ENCODE measurements around the gene DIP2C.

The DIP2C gene

DNA sequence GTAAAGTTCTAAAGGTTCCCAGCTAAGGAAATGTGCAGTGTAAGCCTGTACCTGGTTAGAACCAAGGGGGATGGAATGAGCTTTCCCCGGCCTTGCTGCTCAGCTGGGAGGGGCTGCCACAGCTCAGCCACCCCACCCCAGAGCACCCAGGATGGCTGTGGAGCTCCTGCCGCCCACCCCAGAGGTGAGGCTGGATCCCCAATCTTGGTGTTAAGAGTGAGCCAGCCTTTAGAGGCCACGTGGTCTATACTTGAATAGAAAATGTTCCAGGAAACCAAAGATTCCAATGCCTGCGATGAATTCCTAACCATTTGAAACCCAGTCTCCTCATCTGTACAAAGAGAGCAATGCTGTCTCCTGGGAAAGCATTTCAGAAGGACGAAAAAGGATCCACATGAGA, 16.5 kb downstream of the DIP2C start:
- peaks cover 6% of the 10 kb centered on the region for H3K4me1 ChIP-seq (ENCODE audit: control insufficient read depth, insufficient read depth, low read length)
- no peaks in the 10 kb centered on the region for H3K9me3 ChIP-seq (ENCODE audit: control insufficient read depth, low read length)
- H3K9ac ChIP-seq (ENCODE audit: low read length), result no peak overlapping the region
- no peaks in the 10 kb centered on the region for H3K36me3 ChIP-seq (ENCODE audit: control insufficient read depth, insufficient read depth, low read length, severe bottlenecking)
- DNase-seq (ENCODE audit: low read depth), result no peak
- no peaks in the 10 kb centered on the region for H3K27me3 ChIP-seq (replicated peaks; ENCODE audit: control insufficient read depth, insufficient read depth, low read length)
- H3K4me3 ChIP-seq (ENCODE audit: low read length), result no peak overlapping the region

- Histone ChIP-seq H3K27me3 (replicated peaks; ENCODE audit: control insufficient read depth, insufficient read depth, low read length) (no peaks in the 10 kb centered on the region), H3K9me3 (ENCODE audit: control insufficient read depth, low read length) (no peaks in the 10 kb centered on the region), H3K4me1 (ENCODE audit: control insufficient read depth, insufficient read depth, low read length) (peaks cover 4% of the 10 kb centered on the region), H3K9ac (ENCODE audit: low read length) (no peak overlapping the region), H3K36me3 (ENCODE audit: control insufficient read depth, insufficient read depth, low read length, severe bottlenecking) (no peaks in the 10 kb centered on the region), H3K4me3 (ENCODE audit: low read length) (no peak overlapping the region)
- no peak for DNase-seq (ENCODE audit: low read depth)
These were observed 17.3 kb downstream of the DIP2C start for GRCh38 chr10:672203-672602.

DNA sequence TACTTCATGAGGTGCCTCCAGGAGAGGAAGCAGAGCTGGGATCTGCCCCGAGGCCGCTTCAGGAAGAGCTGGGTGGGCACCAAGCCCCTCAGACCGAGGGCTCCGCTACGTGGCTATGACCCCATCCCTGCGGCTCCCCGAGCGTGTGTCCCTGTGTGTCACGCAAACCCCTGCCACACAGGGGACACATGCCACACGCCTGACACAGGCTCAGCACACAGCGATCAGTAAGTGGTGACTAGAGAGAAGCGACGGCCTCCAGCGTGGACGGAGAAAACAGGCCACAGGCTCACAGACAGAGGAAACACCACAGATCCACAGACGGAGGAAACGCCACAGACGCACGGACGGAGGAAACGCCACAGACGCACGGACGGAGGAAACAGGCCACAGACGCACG, 18.5 kb downstream of the DIP2C start:
- no peak for DNase-seq (ENCODE audit: low read depth)
- H3K27me3 ChIP-seq (replicated peaks; ENCODE audit: control insufficient read depth, insufficient read depth, low read length), result no peaks in the 10 kb centered on the region
- no peak overlapping the region for H3K4me3 ChIP-seq (ENCODE audit: low read length)
- no peaks in the 10 kb centered on the region for H3K9me3 ChIP-seq (ENCODE audit: control insufficient read depth, low read length)
- H3K9ac ChIP-seq (ENCODE audit: low read length), result no peak overlapping the region
- H3K36me3 ChIP-seq (ENCODE audit: control insufficient read depth, insufficient read depth, low read length, severe bottlenecking), result no peaks in the 10 kb centered on the region
- no peaks in the 10 kb centered on the region for H3K4me1 ChIP-seq (ENCODE audit: control insufficient read depth, insufficient read depth, low read length)

GRCh38 chr10:670038-670437, 19.4 kb downstream of the DIP2C start:
- no peak overlapping the region for H3K4me3 ChIP-seq (ENCODE audit: low read length)
- no peaks in the 10 kb centered on the region for H3K4me1 ChIP-seq (ENCODE audit: control insufficient read depth, insufficient read depth, low read length)
- H3K27me3 ChIP-seq (replicated peaks; ENCODE audit: control insufficient read depth, insufficient read depth, low read length), result no peaks in the 10 kb centered on the region
- H3K9me3 ChIP-seq (ENCODE audit: control insufficient read depth, low read length), result no peaks in the 10 kb centered on the region
- DNase-seq (ENCODE audit: low read depth), result no peak
- H3K36me3 ChIP-seq (ENCODE audit: control insufficient read depth, insufficient read depth, low read length, severe bottlenecking), result no peaks in the 10 kb centered on the region
- no peak overlapping the region for H3K9ac ChIP-seq (ENCODE audit: low read length)

- Histone ChIP-seq H3K36me3 (ENCODE audit: control insufficient read depth, insufficient read depth, low read length, severe bottlenecking) (no peaks in the 10 kb centered on the region), H3K27me3 (replicated peaks; ENCODE audit: control insufficient read depth, insufficient read depth, low read length) (no peaks in the 10 kb centered on the region), H3K9ac (ENCODE audit: low read length) (no peak overlapping the region), H3K9me3 (ENCODE audit: control insufficient read depth, low read length) (no peaks in the 10 kb centered on the region), H3K4me1 (ENCODE audit: control insufficient read depth, insufficient read depth, low read length) (no peaks in the 10 kb centered on the region), H3K4me3 (ENCODE audit: low read length) (no peak overlapping the region)
- no peak for DNase-seq (ENCODE audit: low read depth)
These were observed 20.5 kb downstream of the DIP2C start for GRCh38 chr10:668786-669485.

GRCh38 chr10:667602-668143, 21.8 kb downstream of the DIP2C start:
- no peaks in the 10 kb centered on the region for H3K36me3 ChIP-seq (ENCODE audit: control insufficient read depth, insufficient read depth, low read length, severe bottlenecking)
- no peaks in the 10 kb centered on the region for H3K9me3 ChIP-seq (ENCODE audit: control insufficient read depth, low read length)
- H3K4me1 ChIP-seq (ENCODE audit: control insufficient read depth, insufficient read depth, low read length), result peaks cover 8% of the 10 kb centered on the region
- no peak overlapping the region for H3K4me3 ChIP-seq (ENCODE audit: low read length)
- no peak for DNase-seq (ENCODE audit: low read depth)
- no peaks in the 10 kb centered on the region for H3K27me3 ChIP-seq (replicated peaks; ENCODE audit: control insufficient read depth, insufficient read depth, low read length)
- no peak overlapping the region for H3K9ac ChIP-seq (ENCODE audit: low read length)

- no peak overlapping the region for H3K9ac ChIP-seq (ENCODE audit: low read length)
- no peaks in the 10 kb centered on the region for H3K36me3 ChIP-seq (ENCODE audit: control insufficient read depth, insufficient read depth, low read length, severe bottlenecking)
- H3K4me3 ChIP-seq (ENCODE audit: low read length), result no peak overlapping the region
- peaks cover 12% of the 10 kb centered on the region for H3K4me1 ChIP-seq (ENCODE audit: control insufficient read depth, insufficient read depth, low read length)
- H3K9me3 ChIP-seq (ENCODE audit: control insufficient read depth, low read length), result no peaks in the 10 kb centered on the region
- DNase-seq (ENCODE audit: low read depth), result no peak
- H3K27me3 ChIP-seq (replicated peaks; ENCODE audit: control insufficient read depth, insufficient read depth, low read length), result no peaks in the 10 kb centered on the region
These were observed 22.4 kb downstream of the DIP2C start for GRCh38 chr10:667096-667495.

DNA sequence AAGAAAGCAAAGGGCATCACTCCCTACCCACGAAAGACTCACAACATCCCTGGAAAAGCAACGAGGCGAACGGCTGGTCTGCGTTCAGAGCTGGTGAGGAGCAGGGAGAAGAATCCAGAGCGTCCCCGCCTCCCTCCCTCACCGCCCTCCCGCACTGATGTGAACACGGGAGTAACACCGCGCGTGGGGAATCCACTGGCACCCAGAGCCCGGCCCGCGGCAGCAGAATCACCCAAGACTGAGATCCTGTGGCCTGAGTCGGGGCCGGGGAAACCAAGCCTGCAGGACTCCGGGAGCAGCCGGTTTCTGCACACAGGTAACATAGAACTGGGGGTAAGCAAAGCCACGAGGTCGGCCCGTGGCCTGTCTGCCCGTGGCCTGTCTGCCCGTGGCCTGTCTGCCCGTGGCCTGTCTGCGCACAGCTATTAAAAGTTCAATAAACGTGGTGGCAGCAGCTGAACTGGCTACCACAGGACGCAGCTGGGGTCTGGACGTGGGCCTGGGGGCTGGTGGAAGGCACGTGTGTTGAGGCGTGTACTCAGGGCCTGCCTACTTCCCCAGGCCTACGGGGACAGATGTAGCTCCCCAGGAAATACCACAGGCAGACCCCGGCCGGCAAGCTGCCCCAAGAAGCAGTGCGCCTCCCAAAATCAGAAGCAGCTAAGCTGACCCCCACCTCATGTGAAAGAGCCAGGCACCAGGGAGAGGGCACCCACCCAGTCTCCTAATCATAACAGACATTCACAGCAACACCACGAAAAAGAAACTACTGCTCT, 23.0 kb downstream of the DIP2C start:
- H3K36me3 ChIP-seq (ENCODE audit: control insufficient read depth, insufficient read depth, low read length, severe bottlenecking), result no peaks in the 10 kb centered on the region
- DNase-seq (ENCODE audit: low read depth), result no peak

GRCh38 chr10:665579-666091, 23.8 kb downstream of the DIP2C start:
- no peak for DNase-seq (ENCODE audit: low read depth)
- no peaks in the 10 kb centered on the region for H3K9me3 ChIP-seq (ENCODE audit: control insufficient read depth, low read length)
- peak overlapping the region; percentile 43 for H3K9ac ChIP-seq (ENCODE audit: low read length)
- peaks cover 26% of the 10 kb centered on the region for H3K4me1 ChIP-seq (ENCODE audit: control insufficient read depth, insufficient read depth, low read length)
- H3K36me3 ChIP-seq (ENCODE audit: control insufficient read depth, insufficient read depth, low read length, severe bottlenecking), result no peaks in the 10 kb centered on the region
- H3K27me3 ChIP-seq (replicated peaks; ENCODE audit: control insufficient read depth, insufficient read depth, low read length), result no peaks in the 10 kb centered on the region
- H3K4me3 ChIP-seq (ENCODE audit: low read length), result peak overlapping the region; percentile 72

More for the DNA sequence above, 23.0 kb downstream of the DIP2C start:
- H3K27me3 ChIP-seq (replicated peaks; ENCODE audit: control insufficient read depth, insufficient read depth, low read length), result no peaks in the 10 kb centered on the region
- no peaks in the 10 kb centered on the region for H3K9me3 ChIP-seq (ENCODE audit: control insufficient read depth, low read length)
- no peak overlapping the region for H3K9ac ChIP-seq (ENCODE audit: low read length)
- H3K4me1 ChIP-seq (ENCODE audit: control insufficient read depth, insufficient read depth, low read length), result peaks cover 18% of the 10 kb centered on the region
- H3K4me3 ChIP-seq (ENCODE audit: low read length), result no peak overlapping the region

DNA sequence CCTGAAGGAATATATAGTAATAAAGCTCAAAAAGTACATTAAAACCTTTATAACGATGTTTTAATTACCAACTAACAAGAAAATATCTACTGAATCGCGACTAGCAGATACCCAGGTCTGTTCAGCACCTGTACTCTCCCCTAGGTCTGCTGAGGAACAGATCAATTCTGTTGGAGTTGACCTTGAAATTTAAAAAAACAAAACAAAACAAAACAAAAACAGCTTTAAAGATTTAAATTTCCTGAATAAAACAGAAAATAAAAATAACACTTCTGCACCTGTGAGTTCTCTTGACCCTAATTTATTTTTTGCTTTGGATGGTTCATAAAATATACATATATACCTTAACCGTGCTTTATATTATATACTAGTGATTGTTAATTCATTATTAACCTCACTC, 24.6 kb downstream of the DIP2C start:
- no peaks in the 10 kb centered on the region for H3K36me3 ChIP-seq (ENCODE audit: control insufficient read depth, insufficient read depth, low read length, severe bottlenecking)
- DNase-seq (ENCODE audit: low read depth), result no peak
- no peaks in the 10 kb centered on the region for H3K27me3 ChIP-seq (replicated peaks; ENCODE audit: control insufficient read depth, insufficient read depth, low read length)
- H3K9me3 ChIP-seq (ENCODE audit: control insufficient read depth, low read length), result no peaks in the 10 kb centered on the region
- H3K9ac ChIP-seq (ENCODE audit: low read length), result no peak overlapping the region
- H3K4me1 ChIP-seq (ENCODE audit: control insufficient read depth, insufficient read depth, low read length), result peaks cover 33% of the 10 kb centered on the region
- H3K4me3 ChIP-seq (ENCODE audit: low read length), result peak overlapping the region; percentile 72

- H3K9ac ChIP-seq (ENCODE audit: low read length), result no peak overlapping the region
These were observed 25.2 kb downstream of the DIP2C start for GRCh38 chr10:664301-664700.

More at GRCh38 chr10:664301-664700, 25.2 kb downstream of the DIP2C start:
- H3K9me3 ChIP-seq (ENCODE audit: control insufficient read depth, low read length), result no peaks in the 10 kb centered on the region
- no peaks in the 10 kb centered on the region for H3K27me3 ChIP-seq (replicated peaks; ENCODE audit: control insufficient read depth, insufficient read depth, low read length)
- H3K36me3 ChIP-seq (ENCODE audit: control insufficient read depth, insufficient read depth, low read length, severe bottlenecking), result no peaks in the 10 kb centered on the region
- H3K4me1 ChIP-seq (ENCODE audit: control insufficient read depth, insufficient read depth, low read length), result peaks cover 39% of the 10 kb centered on the region
- no peak for DNase-seq (ENCODE audit: low read depth)
- H3K4me3 ChIP-seq (ENCODE audit: low read length), result no peak overlapping the region

Measured in adipocyte (in vitro differentiated cells).